GM19395 (cell line): ENCODE measurements around the gene OOSP4A.

Experiments used
- ATAC-seq: cut with Tn5 transposase; IDR thresholded peaks from one replicate; pipeline ENCODE4 v1.9.1; 2021; ENCODE audit warnings: mild to moderate bottlenecking, moderate library complexity; ENCODE audit not compliant: unreplicated experiment

OOSP4A gene

GRCh38 chr11:59963733-59964132 is at the start of gene OOSP4A:
Gene OOSP4A, plus strand, starts transcription at chr11:59964033. Its CDS starts 0 bp downstream, at chr11:59964033.
- no peak for ATAC-seq

DNA sequence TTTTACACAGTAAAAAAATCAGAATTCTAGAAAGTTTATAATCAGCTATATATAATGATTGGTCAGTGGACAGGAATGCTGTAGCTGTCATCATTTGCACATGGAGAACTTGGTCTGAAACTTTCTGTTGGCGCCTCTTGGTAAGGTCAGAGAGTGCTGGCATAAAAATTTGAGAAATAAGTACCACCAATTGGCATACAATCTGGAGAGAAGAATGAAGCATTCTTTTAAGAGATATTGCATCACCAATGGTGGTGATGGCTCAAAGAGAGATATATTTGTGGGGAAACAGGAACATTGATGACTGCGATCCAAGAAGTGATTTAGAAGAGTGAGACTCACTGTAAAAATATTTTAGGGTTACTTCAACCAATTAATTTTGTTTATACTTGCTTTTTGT is 45.4 kb upstream of the OOSP4A start:
- ATAC-seq, result no peak

DNA sequence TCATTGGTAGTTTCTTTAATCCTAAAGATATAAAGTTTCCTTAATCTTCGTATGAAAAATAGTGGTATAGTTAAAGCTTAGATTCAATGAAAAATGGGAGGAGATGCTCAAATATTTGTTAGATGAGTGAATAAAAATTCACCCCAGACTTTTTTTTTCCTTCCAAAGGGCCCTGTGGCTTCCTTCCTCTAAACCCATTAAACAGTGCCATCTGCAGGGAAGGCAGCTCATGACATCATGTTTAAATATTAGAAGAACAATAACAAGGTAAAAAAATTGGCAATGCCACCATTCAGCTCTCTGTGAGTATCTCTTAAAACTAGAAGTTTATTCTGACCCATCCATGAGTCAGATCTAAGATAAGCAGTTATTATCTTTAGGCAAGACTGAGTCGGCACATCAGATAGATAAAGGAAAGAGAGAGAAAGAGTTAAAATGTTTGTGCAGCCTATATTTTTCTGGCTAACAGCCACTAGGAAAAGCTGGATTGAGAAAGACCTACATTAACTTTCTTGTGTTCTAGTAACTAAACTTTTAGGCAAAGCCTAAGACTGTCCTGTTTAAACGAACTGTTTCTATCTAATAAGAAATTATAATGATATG is 44.7 kb upstream of the OOSP4A start:
- no peak for ATAC-seq

DNA sequence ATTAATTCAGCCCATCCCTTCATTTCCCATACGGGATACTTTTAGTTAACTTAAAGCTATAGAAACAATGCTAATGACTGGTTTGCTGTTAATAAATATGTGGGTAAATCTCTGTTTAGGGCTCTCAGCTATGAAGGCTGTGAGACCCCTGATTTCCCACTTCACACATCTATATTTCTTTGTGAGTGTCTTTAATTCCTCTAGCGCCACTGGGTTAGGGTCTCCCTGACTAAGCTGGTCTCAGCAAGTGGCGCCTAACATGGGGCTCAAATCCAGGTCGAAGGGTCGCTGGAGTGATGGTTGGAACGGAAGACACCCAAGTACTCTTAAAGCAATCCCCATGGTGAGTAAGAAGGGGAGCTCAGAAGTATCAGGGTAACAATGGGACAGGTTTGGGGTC is 40.0 kb upstream of the OOSP4A start:
- ATAC-seq, result no peak

- ATAC-seq, result no peak
Measured at GRCh38 chr11:59931688-59932087, 32.1 kb upstream of the OOSP4A start.

DNA sequence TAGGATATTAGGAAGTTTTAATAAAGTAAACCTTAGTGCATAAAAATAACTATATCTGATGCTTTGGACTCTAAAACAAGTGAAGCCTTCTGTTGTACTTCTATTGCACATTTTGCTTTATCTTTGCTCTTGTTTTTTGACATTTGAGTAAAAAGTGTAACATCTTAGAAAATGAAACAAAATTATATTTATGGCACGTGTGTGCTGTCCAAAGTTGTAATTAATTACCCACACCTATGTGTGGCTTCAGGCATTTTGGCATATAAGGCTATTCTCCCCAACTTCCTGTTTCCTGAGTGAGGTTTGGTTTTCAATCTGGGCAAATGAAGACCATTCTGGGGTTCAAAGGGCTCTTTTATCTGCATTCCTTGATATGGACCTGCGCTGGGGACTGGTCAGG is 25.7 kb upstream of the OOSP4A start, which contains the start of gene OOSP1:
TSS of gene OOSP1 (plus strand) at position 301 of the 400 bp plus-strand sequence. CDS start at position 324, 23 bp downstream.
- ATAC-seq, result no peak

DNA sequence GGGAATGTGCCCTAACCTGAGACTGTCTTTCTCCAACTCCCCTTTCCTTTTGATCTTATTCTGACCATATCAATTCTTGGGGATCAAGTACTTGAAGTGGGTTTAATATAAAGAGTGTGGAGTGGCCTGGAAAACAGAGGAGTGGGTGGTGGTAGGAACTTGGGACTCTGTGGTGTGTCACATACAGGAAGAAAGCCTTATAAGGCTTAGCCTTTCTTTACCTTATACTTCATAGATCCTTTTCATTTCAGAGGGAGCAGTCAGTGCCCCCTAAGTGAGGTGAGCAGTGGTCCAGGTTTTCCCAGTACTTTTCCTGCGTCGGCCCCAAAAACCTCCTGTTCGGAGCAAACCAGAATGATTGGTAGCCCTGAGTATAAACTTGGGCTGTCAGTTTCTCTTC is 25.1 kb upstream of the OOSP4A start:
- no peak for ATAC-seq

- no peak for ATAC-seq
Measured at GRCh38 chr11:59939482-59939881, 24.4 kb upstream of the OOSP4A start.

GRCh38 chr11:59941091-59941490 is 22.7 kb upstream of the OOSP4A start:
- ATAC-seq, result no peak

- no peak for ATAC-seq
Measured at GRCh38 chr11:59943997-59944714, 19.7 kb upstream of the OOSP4A start.

- ATAC-seq, result no peak
Measured at GRCh38 chr11:59944720-59945119, 19.1 kb upstream of the OOSP4A start.

DNA sequence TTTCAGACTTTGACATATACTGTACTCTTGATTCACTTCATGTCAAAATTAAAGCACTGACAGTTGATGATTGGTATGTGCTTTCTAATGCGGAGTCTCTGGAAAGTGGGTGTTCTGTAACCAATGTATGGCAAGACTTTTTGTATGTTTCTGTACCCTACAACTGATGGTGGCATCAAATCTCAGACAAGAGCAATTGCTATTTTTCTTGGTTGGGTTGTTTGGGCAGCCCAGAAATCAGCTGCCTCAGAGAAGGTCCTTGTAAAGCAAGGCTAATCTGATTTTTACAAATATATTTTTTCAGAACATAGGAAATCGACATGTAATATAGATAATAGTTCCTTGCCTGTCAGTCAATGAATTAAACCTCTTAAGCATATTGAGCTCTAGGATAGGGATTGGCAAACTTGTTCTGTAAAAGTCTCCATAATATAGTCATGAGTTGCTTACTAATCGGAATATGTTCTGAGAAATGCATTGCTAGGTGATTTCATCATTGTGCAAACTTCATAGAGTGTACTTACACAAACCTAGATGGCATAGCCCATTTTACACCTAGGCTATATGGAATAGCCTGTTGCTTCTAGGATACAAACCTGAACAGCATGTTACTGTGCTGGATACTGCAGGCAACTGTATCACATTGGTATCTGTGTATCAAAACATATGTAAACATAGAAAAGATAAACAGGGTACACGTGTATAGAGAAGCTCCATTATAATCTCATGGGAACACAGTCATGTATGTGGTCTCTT is 10.2 kb upstream of the OOSP4A start:
- ATAC-seq, result no peak

GRCh38 chr11:59954219-59954847 is 9.5 kb upstream of the OOSP4A start:
- ATAC-seq, result no peak

GRCh38 chr11:59957094-59957493 is 6.7 kb upstream of the OOSP4A start:
- ATAC-seq, result no peak

- no peak for ATAC-seq
Measured at GRCh38 chr11:59960502-59961381, 3.1 kb upstream of the OOSP4A start.

GRCh38 chr11:59962107-59962482 is 1.7 kb upstream of the OOSP4A start:
- ATAC-seq, result no peak

DNA sequence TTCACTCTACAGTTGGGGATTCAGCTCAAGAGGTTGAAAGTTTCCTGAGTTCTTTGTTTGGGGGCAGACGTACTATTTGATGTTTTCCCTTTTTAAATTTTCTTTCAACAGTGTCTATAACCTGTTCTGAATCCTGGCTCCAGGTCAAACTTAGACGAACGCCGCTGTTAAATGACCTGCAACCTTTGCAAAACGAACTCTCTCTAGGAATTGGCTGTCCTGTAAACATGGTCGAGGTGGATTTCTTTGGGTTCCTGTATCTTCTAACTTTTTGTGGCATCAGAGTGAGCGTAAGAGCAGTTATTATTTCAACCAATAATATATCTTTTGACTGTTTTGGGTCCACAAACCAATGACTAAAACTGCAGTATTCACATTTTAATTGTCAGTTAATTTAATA is 1.6 kb downstream of the OOSP4A start:
- no peak for ATAC-seq

DNA sequence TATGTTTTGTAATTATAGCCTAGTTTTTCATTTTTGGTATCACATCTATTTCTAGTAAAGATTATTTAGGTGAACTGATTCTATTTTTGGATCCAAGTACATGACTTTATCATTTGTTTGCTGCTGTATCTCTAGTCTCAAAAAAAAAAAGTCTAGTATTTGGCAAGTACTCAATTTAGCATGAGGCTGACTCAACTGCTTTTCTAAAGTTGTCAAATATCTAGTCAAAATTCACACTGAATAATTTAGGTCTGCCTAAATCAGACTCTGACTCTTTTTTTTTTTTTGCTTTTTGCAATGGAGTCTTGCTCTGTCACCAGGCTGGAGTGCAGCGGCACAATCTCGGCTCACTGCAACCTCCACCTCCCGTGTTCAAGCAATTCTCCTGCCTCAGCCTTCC is 2.4 kb downstream of the OOSP4A start:
- no peak for ATAC-seq

- ATAC-seq, result no peak
Measured at GRCh38 chr11:59967677-59968394, 4.0 kb downstream of the OOSP4A start.

DNA sequence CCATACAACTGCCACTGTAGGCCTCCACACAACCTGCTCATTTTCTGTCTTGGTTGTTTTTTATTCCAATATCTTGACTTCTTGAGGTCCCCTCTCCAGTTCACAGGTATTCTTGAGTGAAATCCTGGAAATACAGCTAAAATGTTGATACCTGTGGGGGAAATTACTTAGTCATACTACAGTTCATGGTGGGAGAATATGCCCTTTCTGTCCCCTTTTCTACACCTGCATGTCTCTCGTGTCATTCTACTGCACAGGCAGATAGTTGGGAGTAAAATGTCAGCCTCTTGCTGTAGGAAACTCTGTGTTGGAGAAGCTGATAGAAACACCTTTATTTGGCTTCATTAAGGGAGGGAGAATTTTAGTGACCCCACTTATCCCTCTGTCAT is 4.6 kb downstream of the OOSP4A start:
- ATAC-seq, result no peak
